HL-60 (cell line): ENCODE measurements around the gene FAM78A.

ENCODE experiments used
- CTCF ChIP-seq: IDR thresholded peaks from one replicate; pipeline ENCODE4 v1.5.1; 2011; ENCODE audit warnings: low read length, control low read depth, inconsistent platforms; ENCODE audit not compliant: insufficient read depth
- POLR2AphosphoS5 ChIP-seq: IDR thresholded peaks from 2 replicates; pipeline ENCODE4 v1.6.1; 2012; ENCODE audit warnings: low read depth

- TF ChIP-seq CTCF (no peak), POLR2AphosphoS5 (no peak)
These were observed 12.1 kb downstream of the FAM78A start for GRCh38 chr9:131264231-131264630.
